Thyroid gland (tissue), 4 donors: Measurements from ENCODE around the gene FAM120B.

ENCODE experiments used
- CTCF ChIP-seq, 6 experiments: fragments of 200-600 bp in 3 of 6; fragments of 450-650 bp in 3 of 6; sonication (generic) in 3 of 6; IDR thresholded peaks; one replicate each; pipeline ENCODE4 v1.5.1; 2016 to 2019; ENCODE audit warnings: antibody characterized with exemption in 6 of 6, mild to moderate bottlenecking in 2 of 6, inconsistent platforms in 1 of 6, moderate library complexity in 1 of 6
- POLR2A ChIP-seq, 2 donors: fragments of 450-650 bp; IDR thresholded peaks; one replicate each; pipeline ENCODE4 v1.6.1; 2017; ENCODE audit warnings: antibody characterized with exemption in 2 of 2, mild to moderate bottlenecking in 2 of 2, moderate library complexity in 1 of 2

- TF ChIP-seq CTCF (IDR thresholded peaks at IDR 0.05) (no peak), POLR2A (IDR thresholded peaks at IDR 0.05) (no peak)
Observed at GRCh38 chr6:170375661-170376060, 69.1 kb downstream of the FAM120B start.
